ENCODE results near the gene CLMN. TPM values are rescaled to one million over a fixed set of nuclear protein-coding genes. Genes with fewer than 3 reads are reported as not detected.
"Not testable (repeated sequence)": the region's sequence is repeated elsewhere in the genome, so short reads cannot be mapped to it uniquely, and the experiment has no call there.

CLMN gene
- total and polyA plus RNA-seq, 2 experiments from 2014 or later = 15.7 to 40.0 TPM

GRCh38 chr14:95204705-95205104 is 115.0 kb downstream of the CLMN start:
- no peak overlapping the region for H3K27ac ChIP-seq
- H3K9me2 ChIP-seq (replicated peaks; ENCODE audit: insufficient read depth) = no peaks in the 10 kb centered on the region
- no peaks in the 10 kb centered on the region for H3K27me3 ChIP-seq
- no peaks in the 10 kb centered on the region for H4K20me1 ChIP-seq (ENCODE audit: insufficient read depth, poor library complexity, severe bottlenecking)
- H2AFZ ChIP-seq = no peak overlapping the region
- TF ChIP-seq EZH2phosphoT487 (IDR thresholded peaks at IDR 0.05; ENCODE audit: low read depth, severe bottlenecking, unreplicated experiment) (no peak), CTCF (IDR thresholded peaks at IDR 0.05; ENCODE audit: poor library complexity) (no peak), EZH2 (IDR thresholded peaks at IDR 0.05; ENCODE audit: borderline replicate concordance) (no peak)
- 89% methylated on average over 2 of the region's 2 CpGs for WGBS (ENCODE audit: low lambda C conversion rate, missing lambda C conversion rate)
- DNase-seq (ENCODE audit: low spot score) = no peak
- H3K4me3 ChIP-seq = no peak overlapping the region
- no peaks in the 10 kb centered on the region for H3K4me1 ChIP-seq (ENCODE audit: insufficient read depth)
- no peaks in the 10 kb centered on the region for H3K79me2 ChIP-seq
- no peak overlapping the region for H3K4me2 ChIP-seq
- H3K9me3 ChIP-seq (ENCODE audit: low read depth) = no peaks in the 10 kb centered on the region
- H3K36me3 ChIP-seq (replicated peaks; ENCODE audit: insufficient read depth, low read depth) = no peaks in the 10 kb centered on the region

GRCh38 chr14:95201745-95202144 is 118.0 kb downstream of the CLMN start:
- not testable (repeated sequence) for H4K20me1 ChIP-seq (ENCODE audit: insufficient read depth, poor library complexity, severe bottlenecking); H3K79me2 ChIP-seq; H3K4me1 ChIP-seq (ENCODE audit: insufficient read depth); H2AFZ ChIP-seq; H3K36me3 ChIP-seq (replicated peaks; ENCODE audit: insufficient read depth, low read depth); H3K27me3 ChIP-seq; H3K4me2 ChIP-seq; H3K27ac ChIP-seq; DNase-seq (ENCODE audit: low spot score); H3K9me3 ChIP-seq (ENCODE audit: low read depth); H3K9me2 ChIP-seq (replicated peaks; ENCODE audit: insufficient read depth); H3K4me3 ChIP-seq
- WGBS (ENCODE audit: low lambda C conversion rate, missing lambda C conversion rate) = 91% methylated on average over 2 of the region's 2 CpGs

- no peaks in the 10 kb centered on the region for H3K9me2 ChIP-seq (replicated peaks; ENCODE audit: insufficient read depth)
- TF ChIP-seq CTCF (IDR thresholded peaks at IDR 0.05; ENCODE audit: poor library complexity) = no peak
- TF ChIP-seq EZH2phosphoT487 (IDR thresholded peaks at IDR 0.05; ENCODE audit: low read depth, severe bottlenecking, unreplicated experiment) = no peak
- no peak for TF ChIP-seq EZH2 (IDR thresholded peaks at IDR 0.05; ENCODE audit: borderline replicate concordance)
- H3K9me3 ChIP-seq (ENCODE audit: low read depth) = no peaks in the 10 kb centered on the region
- H3K4me2 ChIP-seq = no peak overlapping the region
- H3K4me1 ChIP-seq (ENCODE audit: insufficient read depth) = no peaks in the 10 kb centered on the region
- H3K79me2 ChIP-seq = no peaks in the 10 kb centered on the region
- no peaks in the 10 kb centered on the region for H4K20me1 ChIP-seq (ENCODE audit: insufficient read depth, poor library complexity, severe bottlenecking)
- no peaks in the 10 kb centered on the region for H3K27me3 ChIP-seq
- no peaks in the 10 kb centered on the region for H3K36me3 ChIP-seq (replicated peaks; ENCODE audit: insufficient read depth, low read depth)
- no peak overlapping the region for H3K4me3 ChIP-seq
- DNase-seq (ENCODE audit: low spot score) = no peak
- H2AFZ ChIP-seq = no peak overlapping the region
- 87% methylated on average over 7 of the region's 7 CpGs for WGBS (ENCODE audit: low lambda C conversion rate, missing lambda C conversion rate)
- H3K27ac ChIP-seq = no peak overlapping the region
These were observed 119.3 kb downstream of the CLMN start for GRCh38 chr14:95200404-95200803.

- no peaks in the 10 kb centered on the region for H3K9me2 ChIP-seq (replicated peaks; ENCODE audit: insufficient read depth)
- TF ChIP-seq EZH2 (IDR thresholded peaks at IDR 0.05; ENCODE audit: borderline replicate concordance) = no peak
- no peak for TF ChIP-seq CTCF (IDR thresholded peaks at IDR 0.05; ENCODE audit: poor library complexity)
- H3K9me3 ChIP-seq (ENCODE audit: low read depth) = no peaks in the 10 kb centered on the region
- WGBS (ENCODE audit: low lambda C conversion rate, missing lambda C conversion rate) = 59% methylated on average over 8 of the region's 8 CpGs
- H3K4me2 ChIP-seq = no peak overlapping the region
- H3K27ac ChIP-seq = no peak overlapping the region
- no peaks in the 10 kb centered on the region for H3K79me2 ChIP-seq
- DNase-seq (ENCODE audit: low spot score) = no peak
- H3K27me3 ChIP-seq = no peaks in the 10 kb centered on the region
- H3K36me3 ChIP-seq (replicated peaks; ENCODE audit: insufficient read depth, low read depth) = no peaks in the 10 kb centered on the region
- no peaks in the 10 kb centered on the region for H3K4me1 ChIP-seq (ENCODE audit: insufficient read depth)
- H3K4me3 ChIP-seq = no peak overlapping the region
- H4K20me1 ChIP-seq (ENCODE audit: insufficient read depth, poor library complexity, severe bottlenecking) = no peaks in the 10 kb centered on the region
- H2AFZ ChIP-seq = no peak overlapping the region
These were observed 120.3 kb downstream of the CLMN start for GRCh38 chr14:95199298-95199983.
